ENCODE results near the gene ZC3H14. TPM values are rescaled to one million over a fixed set of nuclear protein-coding genes. Genes with fewer than 3 reads are reported as not detected.

The ZC3H14 gene
- total RNA-seq, 1 experiment from 2014 or later = 66.2 TPM

DNA sequence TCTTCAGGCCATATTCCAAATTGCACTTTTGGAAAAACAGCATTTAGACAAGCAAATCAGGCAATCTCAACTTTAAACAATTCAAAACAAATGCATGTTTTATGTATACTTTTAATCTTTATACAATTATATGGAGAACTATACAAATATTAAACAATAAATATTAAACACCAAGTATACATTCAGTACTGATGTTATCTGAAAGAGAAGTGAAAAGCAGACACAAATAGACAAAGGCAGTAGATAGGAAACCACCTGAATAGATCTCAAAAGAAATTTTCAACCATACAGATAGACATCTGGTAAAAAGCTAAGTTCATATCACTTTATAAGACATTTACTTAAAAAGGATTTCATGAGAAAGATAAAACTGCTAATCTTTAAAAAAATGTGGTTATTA lies 65.2 kb downstream of the ZC3H14 start:
- POLR2A ChIA-PET = no interaction called here
- H3K79me2 ChIP-seq (ENCODE audit: insufficient read depth, low read length) = no peaks in the 10 kb centered on the region
- H3K27me3 ChIP-seq (ENCODE audit: insufficient read depth, low read length) = no peaks in the 10 kb centered on the region
- RAD21 ChIA-PET (ENCODE audit: low non-redundant PET in 1 of 2, low total read pairs in 2 of 2, uncharacterized antibody in 2 of 2, unreplicated experiment in 2 of 2) = no interaction called here
- H3K36me3 ChIP-seq (ENCODE audit: control insufficient read depth in 1 of 2, insufficient read depth in 2 of 2, low read length in 2 of 2) = no peaks in the 10 kb centered on the region
- no TSS peak for BruUV-seq (replicated peaks)
- H3K9ac ChIP-seq (ENCODE audit: low read length) = no peak overlapping the region
- H3K4me3 ChIP-seq (replicated peaks in 1 of 2; ENCODE audit: low read depth in 1 of 2, low read length in 2 of 2) = no peak overlapping the region
- H3K9me3 ChIP-seq (ENCODE audit: control insufficient read depth in 1 of 2, insufficient read depth in 1 of 2, low read depth in 1 of 2, low read length in 2 of 2) = no peaks in the 10 kb centered on the region
- TF ChIP-seq TCF7L2 (IDR thresholded peaks at IDR 0.05; ENCODE audit: borderline replicate concordance, extremely low read depth, insufficient read depth, insufficient read length) (no peak), ZFX (IDR thresholded peaks at IDR 0.05) (no peak), YY1 (IDR thresholded peaks at IDR 0.05; ENCODE audit: extremely low read depth, insufficient replicate concordance, low read depth, low read length) (no peak), EZH2 (IDR thresholded peaks at IDR 0.05) (no peak), ZBTB33 (IDR thresholded peaks at IDR 0.05; ENCODE audit: extremely low read depth, insufficient replicate concordance, low read length) (no peak), SRF (IDR thresholded peaks at IDR 0.05; ENCODE audit: low read depth) (no peak), SP1 (IDR thresholded peaks at IDR 0.05; ENCODE audit: low read depth) (no peak), CBX3 (IDR thresholded peaks at IDR 0.05; ENCODE audit: low read depth) (no peak), FOSL1 (IDR thresholded peaks at IDR 0.05; ENCODE audit: low read depth) (no peak), EZH2phosphoT487 (IDR thresholded peaks at IDR 0.05; ENCODE audit: borderline replicate concordance) (no peak), RAD21 (IDR thresholded peaks at IDR 0.05; ENCODE audit: low read depth) (no peak), ATF3 (IDR thresholded peaks at IDR 0.05) (no peak), SIN3A (IDR thresholded peaks at IDR 0.05; ENCODE audit: low read depth) (no peak), CEBPB (IDR thresholded peaks at IDR 0.05; ENCODE audit: low read depth) (no peak), EGR1 (IDR thresholded peaks at IDR 0.05; ENCODE audit: low read depth) (no peak)
- TF ChIP-seq, protein P1, sequence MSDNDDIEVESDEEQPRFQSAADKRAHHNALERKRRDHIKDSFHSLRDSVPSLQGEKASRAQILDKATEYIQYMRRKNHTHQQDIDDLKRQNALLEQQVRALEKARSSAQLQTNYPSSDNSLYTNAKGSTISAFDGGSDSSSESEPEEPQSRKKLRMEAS (IDR thresholded peaks at IDR 0.05) = no peak
- TF ChIP-seq, protein P2, sequence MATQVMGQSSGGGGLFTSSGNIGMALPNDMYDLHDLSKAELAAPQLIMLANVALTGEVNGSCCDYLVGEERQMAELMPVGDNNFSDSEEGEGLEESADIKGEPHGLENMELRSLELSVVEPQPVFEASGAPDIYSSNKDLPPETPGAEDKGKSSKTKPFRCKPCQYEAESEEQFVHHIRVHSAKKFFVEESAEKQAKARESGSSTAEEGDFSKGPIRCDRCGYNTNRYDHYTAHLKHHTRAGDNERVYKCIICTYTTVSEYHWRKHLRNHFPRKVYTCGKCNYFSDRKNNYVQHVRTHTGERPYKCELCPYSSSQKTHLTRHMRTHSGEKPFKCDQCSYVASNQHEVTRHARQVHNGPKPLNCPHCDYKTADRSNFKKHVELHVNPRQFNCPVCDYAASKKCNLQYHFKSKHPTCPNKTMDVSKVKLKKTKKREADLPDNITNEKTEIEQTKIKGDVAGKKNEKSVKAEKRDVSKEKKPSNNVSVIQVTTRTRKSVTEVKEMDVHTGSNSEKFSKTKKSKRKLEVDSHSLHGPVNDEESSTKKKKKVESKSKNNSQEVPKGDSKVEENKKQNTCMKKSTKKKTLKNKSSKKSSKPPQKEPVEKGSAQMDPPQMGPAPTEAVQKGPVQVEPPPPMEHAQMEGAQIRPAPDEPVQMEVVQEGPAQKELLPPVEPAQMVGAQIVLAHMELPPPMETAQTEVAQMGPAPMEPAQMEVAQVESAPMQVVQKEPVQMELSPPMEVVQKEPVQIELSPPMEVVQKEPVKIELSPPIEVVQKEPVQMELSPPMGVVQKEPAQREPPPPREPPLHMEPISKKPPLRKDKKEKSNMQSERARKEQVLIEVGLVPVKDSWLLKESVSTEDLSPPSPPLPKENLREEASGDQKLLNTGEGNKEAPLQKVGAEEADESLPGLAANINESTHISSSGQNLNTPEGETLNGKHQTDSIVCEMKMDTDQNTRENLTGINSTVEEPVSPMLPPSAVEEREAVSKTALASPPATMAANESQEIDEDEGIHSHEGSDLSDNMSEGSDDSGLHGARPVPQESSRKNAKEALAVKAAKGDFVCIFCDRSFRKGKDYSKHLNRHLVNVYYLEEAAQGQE (IDR thresholded peaks at IDR 0.05; ENCODE audit: low read depth) = no peak
- no peak overlapping the region for H3K4me2 ChIP-seq (ENCODE audit: low read length)
- CTCF ChIA-PET = no interaction called here
- H4K20me1 ChIP-seq (ENCODE audit: insufficient read depth) = no peaks in the 10 kb centered on the region
- DNase-seq (ENCODE audit: low read depth, low spot score) = no peak
- intact Hi-C loops (cut with micrococcal nuclease) = no loop called here
- no peaks in the 10 kb centered on the region for H3K4me1 ChIP-seq (ENCODE audit: control insufficient read depth in 1 of 2, insufficient read depth in 2 of 2, low read length in 2 of 2)
- no peak overlapping the region for H3K27ac ChIP-seq (ENCODE audit: low read depth, low read length)
- H2AFZ ChIP-seq (ENCODE audit: low read depth, low read length, poor library complexity, severe bottlenecking) = no peak overlapping the region
- H3K9me2 ChIP-seq (ENCODE audit: insufficient read depth) = no peaks in the 10 kb centered on the region
- no peak for ATAC-seq
